ENCODE measurements around the gene ARPC5L. TPM values are rescaled to one million over a fixed set of nuclear protein-coding genes. Genes with fewer than 3 reads are reported as not detected.

ARPC5L gene
- total and polyA plus RNA-seq, 9 of the 15 experiments (the other 6 are each of a cell fraction or from before 2014, with no cell fraction given): 25.4 to 113 (median 63.8) TPM

DNA sequence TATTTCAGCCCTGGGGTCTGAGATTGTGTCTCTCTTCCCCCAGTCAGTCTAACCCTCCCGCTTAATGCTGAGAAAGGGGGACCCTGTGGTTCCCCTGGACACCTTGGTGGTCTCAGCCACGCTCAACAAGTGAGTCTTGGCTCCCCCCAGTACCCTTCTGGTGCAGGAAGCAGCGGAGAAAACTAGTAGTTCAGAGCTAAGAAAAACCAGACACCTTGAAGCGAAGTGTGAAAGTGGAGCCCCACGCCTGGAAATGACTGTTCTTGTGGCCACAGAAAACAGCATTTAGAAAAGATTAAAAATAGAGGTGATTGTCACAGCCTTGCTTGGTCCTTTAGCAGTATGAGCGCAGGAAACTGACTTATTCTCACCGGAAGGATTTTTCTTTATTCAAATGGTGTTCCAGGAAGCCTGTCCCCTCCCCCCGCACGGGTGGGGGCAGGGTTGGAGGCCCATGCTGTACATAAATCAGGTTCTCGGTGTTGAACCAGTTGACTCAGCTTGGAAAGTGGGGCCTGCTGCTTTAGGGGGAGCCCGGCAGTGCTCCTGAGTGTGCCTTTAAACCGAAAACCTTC lies 8.1 kb downstream of the ARPC5L start (continued):
- TF ChIP-seq, protein P1, sequence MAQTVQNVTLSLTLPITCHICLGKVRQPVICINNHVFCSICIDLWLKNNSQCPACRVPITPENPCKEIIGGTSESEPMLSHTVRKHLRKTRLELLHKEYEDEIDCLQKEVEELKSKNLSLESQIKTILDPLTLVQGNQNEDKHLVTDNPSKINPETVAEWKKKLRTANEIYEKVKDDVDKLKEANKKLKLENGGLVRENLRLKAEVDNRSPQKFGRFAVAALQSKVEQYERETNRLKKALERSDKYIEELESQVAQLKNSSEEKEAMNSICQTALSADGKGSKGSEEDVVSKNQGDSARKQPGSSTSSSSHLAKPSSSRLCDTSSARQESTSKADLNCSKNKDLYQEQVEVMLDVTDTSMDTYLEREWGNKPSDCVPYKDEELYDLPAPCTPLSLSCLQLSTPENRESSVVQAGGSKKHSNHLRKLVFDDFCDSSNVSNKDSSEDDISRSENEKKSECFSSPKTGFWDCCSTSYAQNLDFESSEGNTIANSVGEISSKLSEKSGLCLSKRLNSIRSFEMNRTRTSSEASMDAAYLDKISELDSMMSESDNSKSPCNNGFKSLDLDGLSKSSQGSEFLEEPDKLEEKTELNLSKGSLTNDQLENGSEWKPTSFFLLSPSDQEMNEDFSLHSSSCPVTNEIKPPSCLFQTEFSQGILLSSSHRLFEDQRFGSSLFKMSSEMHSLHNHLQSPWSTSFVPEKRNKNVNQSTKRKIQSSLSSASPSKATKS (CRISPR knock-in tag; IDR thresholded peaks at IDR 0.05): no peak
- TF ChIP-seq CHD4 (IDR thresholded peaks at IDR 0.05; ENCODE audit: insufficient read depth, insufficient replicate concordance, low read depth, low read length, poor library complexity, severe bottlenecking): no peak
- TF ChIP-seq ADNP (tag; IDR thresholded peaks at IDR 0.05): no peak
- TF ChIP-seq PURB (CRISPR knock-in tag; IDR thresholded peaks at IDR 0.05; ENCODE audit: low read depth): no peak
- TF ChIP-seq, protein P2, sequence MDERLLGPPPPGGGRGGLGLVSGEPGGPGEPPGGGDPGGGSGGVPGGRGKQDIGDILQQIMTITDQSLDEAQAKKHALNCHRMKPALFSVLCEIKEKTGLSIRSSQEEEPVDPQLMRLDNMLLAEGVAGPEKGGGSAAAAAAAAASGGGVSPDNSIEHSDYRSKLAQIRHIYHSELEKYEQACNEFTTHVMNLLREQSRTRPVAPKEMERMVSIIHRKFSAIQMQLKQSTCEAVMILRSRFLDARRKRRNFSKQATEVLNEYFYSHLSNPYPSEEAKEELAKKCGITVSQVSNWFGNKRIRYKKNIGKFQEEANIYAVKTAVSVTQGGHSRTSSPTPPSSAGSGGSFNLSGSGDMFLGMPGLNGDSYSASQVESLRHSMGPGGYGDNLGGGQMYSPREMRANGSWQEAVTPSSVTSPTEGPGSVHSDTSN (CRISPR knock-in tag; IDR thresholded peaks at IDR 0.05; ENCODE audit: low read depth): no peak
- TF ChIP-seq, protein P2 (tag; conservative IDR thresholded peaks at IDR 0.05; ENCODE audit: low read depth): peak; percentile 70
- no peak for TF ChIP-seq KHSRP (IDR thresholded peaks at IDR 0.05)
- 0 out of 2 replicates have a peak, but pooled peaks have one; percentile 23 for TF ChIP-seq ARID1B (IDR thresholded peaks at IDR 0.05)
- peak; percentile 77; the same call in 1 of the 2 replicates for TF ChIP-seq CHD2 (IDR thresholded peaks at IDR 0.05; ENCODE audit: low read depth, low read length)
- TF ChIP-seq SMARCA4 (IDR thresholded peaks at IDR 0.05): no peak
- no peak for TF ChIP-seq HSF4 (CRISPR knock-in tag; IDR thresholded peaks at IDR 0.05; ENCODE audit: borderline replicate concordance)
- 0 out of 2 replicates have a peak, but pooled peaks have one; percentile 48 for TF ChIP-seq PHF21A (IDR thresholded peaks at IDR 0.05; ENCODE audit: borderline replicate concordance, low read depth)
- TF ChIP-seq TAF1 (IDR thresholded peaks at IDR 0.05; ENCODE audit: control insufficient read depth, extremely low read depth, insufficient read depth, low read length, severe bottlenecking): peak; percentile 18
- no peak for TF ChIP-seq ZNF76 (CRISPR knock-in tag; IDR thresholded peaks at IDR 0.05; ENCODE audit: borderline replicate concordance)
- TF ChIP-seq, protein P3, sequence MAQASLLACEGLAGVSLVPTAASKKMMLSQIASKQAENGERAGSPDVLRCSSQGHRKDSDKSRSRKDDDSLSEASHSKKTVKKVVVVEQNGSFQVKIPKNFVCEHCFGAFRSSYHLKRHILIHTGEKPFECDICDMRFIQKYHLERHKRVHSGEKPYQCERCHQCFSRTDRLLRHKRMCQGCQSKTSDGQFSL (CRISPR knock-in tag; IDR thresholded peaks at IDR 0.05): peak; percentile 62; the same call in 1 of the 2 replicates
- TF ChIP-seq, protein P3 (tag; IDR thresholded peaks at IDR 0.05): no peak
- TF ChIP-seq SRSF9 (IDR thresholded peaks at IDR 0.05; ENCODE audit: borderline replicate concordance, low read depth, low read length): no peak
- TF ChIP-seq ELF1 (tag; IDR thresholded peaks at IDR 0.05): no peak; the same call in 1 of the 2 replicates
- no peak for TF ChIP-seq ZNF780A (CRISPR knock-in tag; IDR thresholded peaks at IDR 0.05)
- peak; percentile 3 for TF ChIP-seq SMAD1 (IDR thresholded peaks at IDR 0.05; ENCODE audit: low read depth, low read length, partially characterized antibody)
- no peak for TF ChIP-seq THRAP3 (IDR thresholded peaks at IDR 0.05; ENCODE audit: borderline replicate concordance)
- no peak for TF ChIP-seq ZNF146 (CRISPR knock-in tag; IDR thresholded peaks at IDR 0.05; ENCODE audit: unreplicated experiment)
